ENCODE results near the gene PRR33. TPM values are rescaled to one million over a fixed set of nuclear protein-coding genes. Genes with fewer than 3 reads are reported as not detected.

Gene PRR33
- total and polyA plus RNA-seq, 9 of the 15 experiments (the other 6 are each of a cell fraction or from before 2014, with no cell fraction given): not detected

DNA sequence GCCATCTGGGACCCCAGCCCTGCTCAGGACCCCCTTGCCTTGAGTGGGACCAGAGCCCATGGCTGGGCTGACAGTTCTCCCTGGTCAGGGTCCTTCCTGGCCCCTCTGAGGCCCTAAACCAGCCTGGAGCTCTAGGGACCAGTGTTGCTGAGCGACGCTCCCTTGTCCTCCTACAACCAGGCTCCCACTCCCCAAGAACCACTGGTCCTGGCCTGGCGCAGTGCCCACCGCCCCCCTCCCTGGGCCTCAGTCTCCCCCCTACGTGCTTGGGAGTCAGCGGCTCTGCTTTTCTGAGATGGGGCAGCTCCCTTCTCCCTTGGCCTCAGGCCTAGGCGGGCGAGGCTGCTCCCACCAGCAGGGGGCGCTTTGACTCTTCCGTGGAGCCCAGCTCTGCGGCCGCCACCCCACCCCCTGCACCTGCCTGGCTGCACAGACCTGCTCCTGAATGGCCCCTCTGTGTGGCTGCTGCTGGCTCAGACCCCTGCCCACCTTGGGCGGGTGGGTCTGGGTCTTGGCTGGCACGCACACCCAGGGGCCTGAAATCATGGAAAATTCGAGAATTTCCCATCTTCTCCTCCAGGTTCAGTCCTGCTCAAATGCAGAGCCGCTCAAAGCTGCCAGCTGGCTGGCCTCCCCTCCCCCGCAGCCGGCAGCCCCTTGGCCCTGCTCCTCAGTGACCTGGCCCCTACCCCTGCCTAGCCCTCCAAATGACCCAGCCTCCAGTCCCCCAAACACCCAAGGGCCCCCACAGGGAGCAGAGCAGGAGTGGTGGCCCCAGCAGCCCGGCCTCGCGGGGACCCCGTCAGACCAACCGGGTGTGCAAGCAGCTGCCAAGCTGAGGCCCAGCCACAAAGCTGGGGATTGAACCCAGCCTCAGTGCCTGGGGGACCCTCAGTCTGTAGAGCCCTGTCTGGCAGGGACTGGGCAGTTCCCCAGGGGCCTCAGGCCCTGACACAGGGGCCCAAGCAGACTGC lies 9.1 kb downstream of the PRR33 start:
- Histone ChIP-seq H3K4me3 (no peak overlapping the region), H3K27ac (ENCODE audit: extremely low read depth, low read depth, low read length) (no peak overlapping the region), H2AFZ (ENCODE audit: low read depth, low read length) (no peak overlapping the region), H3K36me3 (ENCODE audit: control insufficient read depth, insufficient read depth, low read length) (no peaks in the 10 kb centered on the region), H3K9ac (ENCODE audit: insufficient read depth in 1 of 2, low read depth in 2 of 2, low read length in 2 of 2) (no peak overlapping the region), H3K4me1 (replicated peaks in 1 of 2; ENCODE audit: control insufficient read depth in 2 of 2, insufficient read depth in 2 of 2, low read length in 2 of 2) (peaks cover 0 to 27% of the 10 kb centered on the region in 2 experiments; a peak in 2 of 5 replicates), H3K9me1 (ENCODE audit: control insufficient read depth, insufficient read depth, low read length) (no peaks in the 10 kb centered on the region), H3K79me2 (ENCODE audit: control insufficient read depth, insufficient read depth, low read length) (no peaks in the 10 kb centered on the region), H3K27me3 (ENCODE audit: control insufficient read depth in 2 of 2, insufficient read depth in 2 of 2, low read length in 2 of 2) (peaks cover 3 to 47% of the 10 kb centered on the region in 2 experiments; a peak in 3 of 5 replicates), H4K20me1 (replicated peaks; ENCODE audit: control insufficient read depth, insufficient read depth, low read length) (0 out of 2 replicates have a peak, but pooled peaks cover 7% of the 10 kb centered on the region), H3K4me2 (ENCODE audit: insufficient read depth, low read length) (no peak overlapping the region), H3K9me3 (replicated peaks; ENCODE audit: control insufficient read depth, insufficient read depth, low read depth, low read length) (no peaks in the 10 kb centered on the region)
- ChIA-PET POLR2A (interaction anchor here (0.6 to 0.7 kb wide), 2 partner anchors 11 to 60 kb away, joined by 3 read pairs; no protein-coding TSS in a partner anchor), CTCF (ENCODE audit: low intra/inter-chr PET ratio) (interaction anchor here (0.6 to 6.5 kb wide), 5 partner anchors 51 to 270 kb away, joined by 3 to 93 read pairs (median 4); partner anchors contain the start of gene H19)
- ATAC-seq (peak; percentile 98), FAIRE-seq (peak; percentile 79), DNase-seq (ENCODE audit: extremely low read depth in 1 of 4, low spot score in 3 of 4) (peak; percentile 86 to 91 (median 90))
- BruUV-seq (replicated peaks): no TSS peak
- 17% methylated on average over 16 of the region's 23 CpGs for WGBS (ENCODE audit: insufficient coverage, low coverage, missing lambda C conversion rate)
- in situ Hi-C loops (cut with MboI) (loop anchor here (5.0 kb wide), 1 partner anchor 35 kb away; the partner anchor contains the start of gene TNNT3), intact Hi-C loops (cut with micrococcal nuclease) (loop anchor here (1.0 to 2.0 kb wide), 2 partner anchors 46 to 230 kb away; no protein-coding TSS in a partner anchor)
- TF ChIP-seq RBM39 (optimal IDR thresholded peaks at IDR 0.05; ENCODE audit: low read depth, low read length) (no peak), GABPB1 (CRISPR knock-in tag; IDR thresholded peaks at IDR 0.05) (peak; percentile 56), RB1 (IDR thresholded peaks at IDR 0.05; ENCODE audit: low read depth) (peak; percentile 70; the same call in 1 of the 2 replicates), ZBTB7A (IDR thresholded peaks at IDR 0.05; ENCODE audit: borderline replicate concordance, control insufficient read depth, low read depth, low read length) (0 out of 2 replicates have a peak, but pooled peaks have one; percentile 14), SMC3 (conservative IDR thresholded peaks at IDR 0.05; ENCODE audit: insufficient read depth, low read depth, low read length) (peak; percentile 98), KLF1 (tag; IDR thresholded peaks at IDR 0.05) (no peak), YY1 (IDR thresholded peaks at IDR 0.05; ENCODE audit: borderline replicate concordance in 1 of 3, control insufficient read depth in 1 of 3, extremely low read depth in 1 of 3, insufficient read depth in 3 of 3, insufficient read length in 1 of 3, insufficient replicate concordance in 2 of 3, low read depth in 1 of 3, low read length in 2 of 3) (peak in 2 of 3 experiments; percentile 39 to 61), MAZ (CRISPR knock-in tag; conservative IDR thresholded peaks at IDR 0.05 in 1 of 2, IDR thresholded peaks at IDR 0.05 in 1 of 2) (peak; percentile 30 to 38; a peak in 1 of 4 replicates), RAD21 (CRISPR knock-in tag; conservative IDR thresholded peaks at IDR 0.05 in 1 of 2, IDR thresholded peaks at IDR 0.05 in 1 of 2) (peak; percentile 79 to 93), HMGN3 (IDR thresholded peaks at IDR 0.05; ENCODE audit: borderline replicate concordance, extremely low read depth, insufficient read length, low read depth, low read length) (peak; percentile 42)
- TF ChIP-seq, protein P1, sequence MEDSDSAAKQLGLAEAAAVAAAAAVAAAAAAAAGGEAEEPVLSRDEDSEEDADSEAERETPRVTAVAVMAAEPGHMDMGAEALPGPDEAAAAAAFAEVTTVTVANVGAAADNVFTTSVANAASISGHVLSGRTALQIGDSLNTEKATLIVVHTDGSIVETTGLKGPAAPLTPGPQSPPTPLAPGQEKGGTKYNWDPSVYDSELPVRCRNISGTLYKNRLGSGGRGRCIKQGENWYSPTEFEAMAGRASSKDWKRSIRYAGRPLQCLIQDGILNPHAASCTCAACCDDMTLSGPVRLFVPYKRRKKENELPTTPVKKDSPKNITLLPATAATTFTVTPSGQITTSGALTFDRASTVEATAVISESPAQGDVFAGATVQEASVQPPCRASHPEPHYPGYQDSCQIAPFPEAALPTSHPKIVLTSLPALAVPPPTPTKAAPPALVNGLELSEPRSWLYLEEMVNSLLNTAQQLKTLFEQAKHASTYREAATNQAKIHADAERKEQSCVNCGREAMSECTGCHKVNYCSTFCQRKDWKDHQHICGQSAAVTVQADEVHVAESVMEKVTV (CRISPR knock-in tag; IDR thresholded peaks at IDR 0.05): peak; percentile 64
- TF ChIP-seq, protein P2, sequence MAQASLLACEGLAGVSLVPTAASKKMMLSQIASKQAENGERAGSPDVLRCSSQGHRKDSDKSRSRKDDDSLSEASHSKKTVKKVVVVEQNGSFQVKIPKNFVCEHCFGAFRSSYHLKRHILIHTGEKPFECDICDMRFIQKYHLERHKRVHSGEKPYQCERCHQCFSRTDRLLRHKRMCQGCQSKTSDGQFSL (CRISPR knock-in tag; IDR thresholded peaks at IDR 0.05): peak; percentile 86
- TF ChIP-seq, protein P2 (tag; IDR thresholded peaks at IDR 0.05): no peak

Measured in K562 (cell line).